HG03095 (cell line): ENCODE results near the gene NCOA7.
A peak's percentile ranks its signal among the peaks of the same experiment; 100 is the strongest.
"Not testable (repeated sequence)": the region's sequence is repeated elsewhere in the genome, so short reads cannot be mapped to it uniquely, and the experiment has no call there.

Experiments
- ATAC-seq: cut with Tn5 transposase; IDR thresholded peaks from one replicate; pipeline ENCODE4 v1.9.1; 2021; ENCODE audit warnings: moderate library complexity; ENCODE audit not compliant: unreplicated experiment

Gene NCOA7

DNA sequence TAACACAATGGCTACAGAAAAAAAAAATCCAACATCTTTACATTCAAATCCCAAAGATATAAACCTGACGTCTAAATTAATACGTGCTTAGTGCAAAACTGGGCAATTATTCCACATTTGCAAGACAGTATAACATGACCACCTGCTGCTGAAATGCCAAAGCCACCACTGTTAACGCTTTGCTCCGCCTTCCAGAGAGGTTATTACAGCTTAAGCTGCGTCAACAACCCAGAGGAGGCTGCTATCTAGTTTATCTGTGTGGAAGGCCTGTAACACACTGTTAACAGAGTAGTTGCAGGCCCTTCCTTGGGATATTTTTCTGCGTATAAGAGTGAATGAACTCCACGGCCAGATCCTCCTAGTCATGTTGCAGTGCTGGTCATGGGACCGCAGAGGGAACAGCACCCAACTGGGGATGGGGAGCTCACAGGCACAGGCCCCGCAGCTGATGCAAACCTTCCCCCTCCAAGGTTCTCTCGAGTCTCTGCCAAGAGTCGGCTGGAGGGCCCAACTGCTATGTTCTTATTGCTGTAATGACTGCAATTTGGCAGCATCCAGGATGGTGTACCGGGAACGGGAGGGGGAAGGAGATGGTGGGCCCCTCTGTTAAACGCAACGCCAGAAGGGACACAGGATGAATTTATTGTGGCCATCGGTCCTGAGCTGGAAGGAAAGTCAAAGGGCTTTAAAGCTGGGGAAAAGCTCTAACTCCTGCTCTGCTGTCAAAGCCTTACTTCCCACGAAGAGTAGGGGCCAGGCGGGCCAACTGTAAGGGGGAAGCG, 993 bp upstream of the NCOA7 start:
- peak; percentile 27 for ATAC-seq

GRCh38 chr6:125791151-125791819, 525 bp downstream of the NCOA7 start:
- peak; percentile 29 for ATAC-seq

DNA sequence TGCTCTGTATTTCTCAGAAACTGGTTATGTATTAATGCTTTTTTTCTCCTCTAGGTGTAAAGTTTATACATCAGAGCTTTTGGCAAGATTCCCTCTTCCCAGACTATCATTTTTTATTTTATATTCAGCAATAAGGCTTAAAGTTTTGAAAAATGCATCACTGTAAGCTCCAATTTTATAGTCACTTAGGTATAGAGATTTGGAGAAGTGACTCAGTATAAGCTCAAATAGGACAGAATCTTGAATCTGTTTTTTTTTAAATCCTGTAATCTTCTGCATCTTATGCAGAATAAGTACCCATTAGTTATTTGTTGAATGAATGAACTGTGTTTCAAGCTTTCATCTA, 1.0 kb downstream of the NCOA7 start:
- ATAC-seq, result peak; percentile 0

GRCh38 chr6:125792172-125792571, 1.4 kb downstream of the NCOA7 start:
- no peak for ATAC-seq

GRCh38 chr6:125792680-125793079, 1.9 kb downstream of the NCOA7 start:
- ATAC-seq, result no peak

DNA sequence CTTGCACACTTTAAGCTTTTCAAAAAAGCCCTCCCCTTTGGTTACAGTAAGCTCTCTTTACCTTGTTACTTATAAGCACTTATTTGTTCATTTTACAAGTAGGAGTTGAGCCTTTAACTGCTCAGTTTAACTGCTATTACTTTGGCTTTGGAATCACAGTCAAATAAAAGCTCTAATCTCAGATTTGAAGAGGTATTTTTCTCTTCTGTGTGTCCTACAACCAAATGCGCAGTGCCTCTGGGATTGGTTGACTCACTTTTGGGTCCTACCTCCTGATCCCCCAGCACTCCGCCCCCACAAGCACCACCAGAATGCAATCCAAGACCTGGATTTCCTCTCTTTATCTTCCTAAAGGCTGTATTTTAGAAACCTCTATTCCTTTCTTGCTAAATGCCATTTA, 2.5 kb downstream of the NCOA7 start:
- no peak for ATAC-seq

GRCh38 chr6:125793863-125794262, 3.1 kb downstream of the NCOA7 start:
- no peak for ATAC-seq

DNA sequence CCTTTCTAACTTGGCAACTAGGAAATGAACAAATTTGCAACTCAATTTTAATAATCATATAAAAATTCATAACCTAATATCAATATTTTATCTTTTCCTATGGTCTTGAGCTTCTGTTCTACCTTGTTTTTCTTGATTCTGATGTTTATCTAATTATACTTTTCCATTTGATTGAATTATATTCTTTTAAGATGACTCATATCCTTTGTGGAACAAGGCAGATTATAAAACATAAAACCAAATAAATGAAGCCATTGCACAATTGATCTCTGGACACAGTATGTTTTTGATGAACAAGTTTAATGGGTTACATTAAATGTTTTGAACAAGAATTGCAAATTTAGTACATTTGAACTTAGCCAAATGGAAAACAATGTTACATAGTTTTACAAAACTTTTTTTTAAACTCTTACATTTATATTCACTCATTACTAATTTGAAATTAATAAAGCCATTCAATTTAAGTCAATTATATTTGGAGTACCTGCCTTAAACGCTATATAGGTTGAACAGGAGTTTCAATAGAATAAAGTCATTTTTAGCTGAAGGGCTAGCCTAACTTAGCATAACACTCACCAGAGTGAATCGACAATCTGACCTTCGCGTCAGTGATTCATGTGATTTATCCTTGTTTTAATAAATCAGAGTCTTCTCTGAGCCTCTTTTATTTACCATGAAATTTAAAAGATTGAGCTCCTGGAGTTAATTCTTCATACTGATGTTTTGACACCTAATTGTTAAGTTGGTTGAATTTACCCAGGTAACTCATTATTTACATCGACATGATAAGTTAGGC, 3.8 kb downstream of the NCOA7 start:
- ATAC-seq, result no peak

GRCh38 chr6:125795301-125795700, 4.5 kb downstream of the NCOA7 start:
- no peak for ATAC-seq

DNA sequence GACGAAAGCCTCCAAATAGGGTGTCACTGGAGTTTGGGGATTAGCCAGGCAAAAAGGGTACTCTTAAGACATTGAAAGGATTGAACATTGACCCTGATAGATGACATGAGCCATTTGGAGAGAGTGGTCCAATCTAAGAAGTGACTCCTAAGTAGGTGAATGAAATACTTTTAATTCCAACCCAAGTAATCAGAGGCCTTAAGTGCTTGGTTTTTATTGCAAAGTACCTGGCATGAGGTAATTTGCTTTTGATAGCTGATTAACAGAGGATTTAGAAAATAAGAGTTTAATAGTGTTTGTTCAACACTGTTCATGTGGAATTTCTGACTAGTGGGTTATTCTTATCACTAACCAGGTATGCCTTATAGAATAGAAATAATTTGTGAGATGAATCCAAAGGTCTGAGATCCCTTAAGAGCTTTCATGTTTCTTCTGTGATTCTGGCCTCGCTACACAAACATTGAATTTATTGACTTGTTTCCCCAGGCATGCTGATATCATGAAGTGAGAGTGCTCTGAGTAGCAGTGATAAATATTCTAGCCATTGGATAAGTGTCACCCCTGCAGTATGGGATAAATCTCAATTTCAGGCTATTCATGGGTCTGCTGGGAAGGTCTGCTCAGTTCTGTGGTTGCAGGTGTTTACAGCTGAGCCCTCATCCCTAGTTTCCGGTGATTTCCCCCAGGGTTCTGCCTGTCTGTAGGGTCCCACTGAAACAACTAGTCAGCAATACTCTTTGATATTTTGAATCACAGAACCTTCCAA, 6.5 kb downstream of the NCOA7 start:
- no peak for ATAC-seq

- ATAC-seq, result no peak
These were observed 7.2 kb downstream of the NCOA7 start for GRCh38 chr6:125797886-125798444.

DNA sequence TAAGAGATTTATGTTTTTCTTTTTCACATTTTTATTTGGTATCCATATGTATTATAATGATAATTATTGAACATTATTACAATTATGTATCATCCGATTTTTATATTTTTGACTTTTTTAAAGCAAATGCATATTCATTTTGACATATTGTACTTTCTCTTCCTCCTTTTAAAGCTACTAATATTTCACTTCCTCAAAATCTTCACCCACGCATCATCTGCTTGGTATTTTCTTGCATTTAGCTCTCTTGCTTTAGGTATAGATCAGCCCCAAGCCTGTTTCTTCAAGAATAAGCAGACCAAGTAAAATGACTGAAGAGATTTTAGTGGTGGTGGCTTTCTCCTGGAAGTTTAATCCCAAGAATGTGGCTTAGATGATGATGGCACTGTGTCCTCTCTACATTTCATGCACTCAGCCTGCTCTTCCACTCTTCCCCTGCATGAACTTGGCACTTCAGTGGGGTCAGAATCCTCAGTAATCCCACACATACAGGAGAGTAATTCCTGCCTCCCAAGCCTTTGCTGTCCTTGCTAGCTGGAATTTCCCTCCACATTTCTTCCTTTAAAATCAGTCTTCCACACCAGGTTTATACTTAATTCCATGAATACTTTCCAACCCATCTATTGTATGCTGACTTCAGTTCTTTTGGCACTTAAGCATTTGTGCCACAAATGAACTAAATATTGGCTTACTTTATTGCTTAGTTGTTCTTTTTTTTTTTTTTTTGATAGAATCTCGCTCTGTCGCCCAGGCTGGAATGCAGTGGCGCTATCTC, 8.2 kb downstream of the NCOA7 start:
- peak; percentile 75 for ATAC-seq

GRCh38 chr6:125802383-125802782, 11.6 kb downstream of the NCOA7 start:
- no peak for ATAC-seq

- ATAC-seq, result no peak
These were observed 12.2 kb downstream of the NCOA7 start for GRCh38 chr6:125802943-125803377.

DNA sequence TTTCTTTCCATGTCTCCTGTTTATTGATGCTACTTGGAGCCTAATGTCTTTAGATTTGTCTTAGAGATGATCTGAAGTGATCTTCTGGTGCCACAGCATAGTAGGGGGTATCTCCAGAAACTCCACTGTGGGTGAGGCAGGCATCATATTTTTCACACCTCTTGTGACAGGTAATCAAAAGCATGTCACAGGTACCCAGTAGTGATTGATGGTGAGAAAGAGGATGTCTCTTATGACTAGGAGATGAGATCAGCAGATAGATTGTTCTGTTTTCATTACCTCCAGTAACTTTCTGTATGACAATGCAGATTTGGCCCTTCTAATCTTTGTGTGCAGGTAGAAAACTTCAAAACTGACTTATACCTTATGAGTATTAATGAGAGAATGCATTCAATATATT, 13.5 kb downstream of the NCOA7 start:
- ATAC-seq, result peak; percentile 51

- ATAC-seq, result not testable (repeated sequence)
These were observed 14.2 kb downstream of the NCOA7 start for GRCh38 chr6:125804866-125805425.

GRCh38 chr6:125806813-125807212, 16.1 kb downstream of the NCOA7 start:
- ATAC-seq, result no peak

- peak; percentile 35 for ATAC-seq
These were observed 16.5 kb downstream of the NCOA7 start for GRCh38 chr6:125807293-125807692.

GRCh38 chr6:125808060-125808459, 17.3 kb downstream of the NCOA7 start:
- ATAC-seq, result peak; percentile 22

GRCh38 chr6:125808591-125808990, 17.8 kb downstream of the NCOA7 start:
- no peak for ATAC-seq
